Measurements from ENCODE around the gene CYP4F12. TPM values are rescaled to one million over a fixed set of nuclear protein-coding genes. Genes with fewer than 3 reads are reported as not detected.

Gene CYP4F12
- total RNA-seq, 2 experiments from 2014 or later, result 0.09 TPM; not detected in 1

DNA sequence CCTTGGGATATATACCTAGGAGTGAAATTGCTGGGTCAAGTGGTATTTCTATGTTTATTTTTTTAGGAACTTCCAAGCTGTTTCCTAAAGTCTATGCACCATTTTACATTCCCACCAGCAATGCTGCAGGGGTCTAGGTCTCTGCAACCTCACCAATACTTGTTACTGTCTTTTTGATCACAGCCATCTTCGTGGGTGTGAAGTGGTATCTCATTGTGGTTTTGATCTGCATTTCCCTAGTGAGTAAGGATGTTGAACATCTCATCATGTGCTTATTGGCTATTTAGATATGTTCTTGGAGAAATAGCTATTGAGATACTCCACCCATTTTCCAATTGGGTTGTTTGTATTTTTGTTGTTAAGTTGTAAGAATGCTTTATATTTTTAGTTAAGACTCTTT, 57.7 kb downstream of the CYP4F12 start:
- BruUV-seq (replicated peaks), result no TSS peak
- CTCF ChIA-PET (ENCODE audit: unreplicated experiment), result no interaction called here

DNA sequence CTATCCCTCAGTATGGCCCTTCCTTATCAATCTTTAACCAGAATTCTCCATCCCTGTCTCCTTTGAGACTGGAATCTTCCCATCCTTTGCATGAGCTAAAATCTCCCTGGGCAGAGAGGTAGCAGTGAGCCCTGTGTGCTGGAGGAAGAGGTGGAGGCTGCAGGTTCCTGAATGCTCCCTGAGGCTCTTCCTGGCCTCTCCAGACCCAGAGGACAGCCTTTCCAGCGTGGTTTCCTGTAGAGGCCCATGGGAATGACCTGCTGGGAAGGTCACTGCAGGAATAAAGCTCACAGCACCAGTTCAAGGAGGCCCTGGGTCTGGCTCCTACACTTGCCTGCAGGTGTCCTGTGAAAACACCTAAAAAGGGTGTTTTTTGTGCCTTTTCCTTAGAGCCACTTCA, 59.5 kb downstream of the CYP4F12 start:
- H3K4me1 ChIP-seq (ENCODE audit: insufficient read depth, low read length, poor library complexity, severe bottlenecking), result no peaks in the 10 kb centered on the region
- BruUV-seq (replicated peaks), result no TSS peak
- no peaks in the 10 kb centered on the region for H3K9me3 ChIP-seq (ENCODE audit: low read length)
- intact Hi-C loops (cut with micrococcal nuclease; ENCODE audit: unreplicated experiment), result no loop called here
- no peaks in the 10 kb centered on the region for H3K36me3 ChIP-seq (ENCODE audit: insufficient read depth, low read length)
- no peak overlapping the region for H3K4me2 ChIP-seq (ENCODE audit: low read length)
- no peak overlapping the region for H3K4me3 ChIP-seq (ENCODE audit: low read depth, low read length, poor library complexity, severe bottlenecking)
- no peak overlapping the region for H3K27ac ChIP-seq (ENCODE audit: low read depth, low read length, poor library complexity, severe bottlenecking)
- H4K20me1 ChIP-seq (ENCODE audit: insufficient read depth, low read length), result no peaks in the 10 kb centered on the region
- no peak for DNase-seq (ENCODE audit: low spot score)
- no peak overlapping the region for H2AFZ ChIP-seq (ENCODE audit: low read length)
- no peaks in the 10 kb centered on the region for H3K79me2 ChIP-seq (ENCODE audit: insufficient read depth, low read depth, low read length)
- TF ChIP-seq, protein P1, sequence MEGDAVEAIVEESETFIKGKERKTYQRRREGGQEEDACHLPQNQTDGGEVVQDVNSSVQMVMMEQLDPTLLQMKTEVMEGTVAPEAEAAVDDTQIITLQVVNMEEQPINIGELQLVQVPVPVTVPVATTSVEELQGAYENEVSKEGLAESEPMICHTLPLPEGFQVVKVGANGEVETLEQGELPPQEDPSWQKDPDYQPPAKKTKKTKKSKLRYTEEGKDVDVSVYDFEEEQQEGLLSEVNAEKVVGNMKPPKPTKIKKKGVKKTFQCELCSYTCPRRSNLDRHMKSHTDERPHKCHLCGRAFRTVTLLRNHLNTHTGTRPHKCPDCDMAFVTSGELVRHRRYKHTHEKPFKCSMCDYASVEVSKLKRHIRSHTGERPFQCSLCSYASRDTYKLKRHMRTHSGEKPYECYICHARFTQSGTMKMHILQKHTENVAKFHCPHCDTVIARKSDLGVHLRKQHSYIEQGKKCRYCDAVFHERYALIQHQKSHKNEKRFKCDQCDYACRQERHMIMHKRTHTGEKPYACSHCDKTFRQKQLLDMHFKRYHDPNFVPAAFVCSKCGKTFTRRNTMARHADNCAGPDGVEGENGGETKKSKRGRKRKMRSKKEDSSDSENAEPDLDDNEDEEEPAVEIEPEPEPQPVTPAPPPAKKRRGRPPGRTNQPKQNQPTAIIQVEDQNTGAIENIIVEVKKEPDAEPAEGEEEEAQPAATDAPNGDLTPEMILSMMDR (conservative IDR thresholded peaks at IDR 0.05; ENCODE audit: low read length), result no peak
- TF ChIP-seq EZH2phosphoT487 (IDR thresholded peaks at IDR 0.05; ENCODE audit: borderline replicate concordance, low read depth, low read length), result no peak
- ChIA-PET POLR2A (no interaction called here), CTCF (ENCODE audit: unreplicated experiment) (no interaction called here)
- no peaks in the 10 kb centered on the region for H3K9me2 ChIP-seq (ENCODE audit: insufficient read depth, low read length)

More for the DNA sequence above, 57.7 kb downstream of the CYP4F12 start:
- H3K79me2 ChIP-seq (ENCODE audit: insufficient read depth, low read depth, low read length), result no peaks in the 10 kb centered on the region
- DNase-seq (ENCODE audit: low spot score), result no peak
- no peak overlapping the region for H2AFZ ChIP-seq (ENCODE audit: low read length)
- no peaks in the 10 kb centered on the region for H3K9me3 ChIP-seq (ENCODE audit: low read length)
- H3K4me3 ChIP-seq (ENCODE audit: low read depth, low read length, poor library complexity, severe bottlenecking), result no peak overlapping the region
- intact Hi-C loops (cut with micrococcal nuclease; ENCODE audit: unreplicated experiment), result no loop called here
- POLR2A ChIA-PET, result no interaction called here
- TF ChIP-seq, protein P1 (conservative IDR thresholded peaks at IDR 0.05; ENCODE audit: low read length), result no peak
- no peak for TF ChIP-seq EZH2phosphoT487 (IDR thresholded peaks at IDR 0.05; ENCODE audit: borderline replicate concordance, low read depth, low read length)
- no peaks in the 10 kb centered on the region for H4K20me1 ChIP-seq (ENCODE audit: insufficient read depth, low read length)
- no peaks in the 10 kb centered on the region for H3K9me2 ChIP-seq (ENCODE audit: insufficient read depth, low read length)
- H3K4me1 ChIP-seq (ENCODE audit: insufficient read depth, low read length, poor library complexity, severe bottlenecking), result no peaks in the 10 kb centered on the region
- no peaks in the 10 kb centered on the region for H3K36me3 ChIP-seq (ENCODE audit: insufficient read depth, low read length)
- no peak overlapping the region for H3K27ac ChIP-seq (ENCODE audit: low read depth, low read length, poor library complexity, severe bottlenecking)
- H3K4me2 ChIP-seq (ENCODE audit: low read length), result no peak overlapping the region

DNA sequence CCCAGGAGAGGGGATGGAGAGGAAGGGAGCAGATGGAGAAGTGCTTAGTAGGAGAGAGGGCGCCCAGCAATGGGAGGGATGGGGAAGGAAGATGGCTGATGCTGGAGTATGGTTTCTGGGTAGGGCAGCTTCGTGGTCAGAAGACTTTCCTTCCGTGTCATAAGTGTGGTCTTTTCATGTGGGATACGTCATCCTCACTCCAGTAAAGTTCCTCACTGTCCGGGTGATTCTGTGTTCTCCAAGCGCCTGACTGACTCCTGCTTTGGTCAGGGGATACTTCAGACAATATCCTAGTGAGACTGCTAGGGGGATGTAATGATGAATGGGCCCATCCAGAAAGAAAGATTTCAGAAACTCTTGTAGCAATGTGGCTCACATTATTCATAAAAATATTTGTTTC, 61.0 kb downstream of the CYP4F12 start:
- Histone ChIP-seq H3K4me2 (ENCODE audit: low read length) (no peak overlapping the region), H3K4me1 (ENCODE audit: insufficient read depth, low read length, poor library complexity, severe bottlenecking) (no peaks in the 10 kb centered on the region), H4K20me1 (ENCODE audit: insufficient read depth, low read length) (no peaks in the 10 kb centered on the region), H3K36me3 (ENCODE audit: insufficient read depth, low read length) (no peaks in the 10 kb centered on the region), H3K27ac (ENCODE audit: low read depth, low read length, poor library complexity, severe bottlenecking) (no peak overlapping the region), H3K9me3 (ENCODE audit: low read length) (no peaks in the 10 kb centered on the region), H3K79me2 (ENCODE audit: insufficient read depth, low read depth, low read length) (no peaks in the 10 kb centered on the region), H3K9me2 (ENCODE audit: insufficient read depth, low read length) (no peaks in the 10 kb centered on the region), H2AFZ (ENCODE audit: low read length) (no peak overlapping the region), H3K4me3 (ENCODE audit: low read depth, low read length, poor library complexity, severe bottlenecking) (no peak overlapping the region)
- ChIA-PET POLR2A (no interaction called here), CTCF (ENCODE audit: unreplicated experiment) (no interaction called here)
- BruUV-seq (replicated peaks), result no TSS peak
- no peak for DNase-seq (ENCODE audit: low spot score)
- intact Hi-C loops (cut with micrococcal nuclease; ENCODE audit: unreplicated experiment), result no loop called here
- TF ChIP-seq EZH2phosphoT487 (IDR thresholded peaks at IDR 0.05; ENCODE audit: borderline replicate concordance, low read depth, low read length), result no peak
- TF ChIP-seq, protein P1 (conservative IDR thresholded peaks at IDR 0.05; ENCODE audit: low read length), result no peak
